Testis (tissue), 3 donors: ENCODE results near the gene SFTPB. TPM values are rescaled to one million over a fixed set of nuclear protein-coding genes. Genes with fewer than 3 reads are reported as not detected.
A peak's percentile ranks its signal among the peaks of the same experiment; 100 is the strongest.
"Not testable (repeated sequence)": the region's sequence is repeated elsewhere in the genome, so short reads cannot be mapped to it uniquely, and the experiment has no call there.

ENCODE experiments used
- DNase-seq: peaks from one replicate; pipeline ENCODE4 v3.0.0-alpha.2; 2019
- H3K27ac ChIP-seq, 2 donors: fragments of 200-600 bp; sonication (generic); one replicate each; pipeline ENCODE4 v1.5.1; 2019
- H3K27me3 ChIP-seq: fragments of 200-600 bp; sonication (generic); one replicate; pipeline ENCODE4 v1.5.1; 2019
- H3K36me3 ChIP-seq: fragments of 200-600 bp; sonication (generic); one replicate; pipeline ENCODE4 v1.5.1; 2017; ENCODE audit warnings: low read depth; ENCODE audit errors: missing control alignments
- H3K4me1 ChIP-seq: fragments of 200-600 bp; sonication (generic); one replicate; pipeline ENCODE4 v1.5.1; 2019
- H3K4me3 ChIP-seq, 2 donors: fragments of 200-600 bp; sonication (generic); one replicate each; pipeline ENCODE4 v1.5.1; 2017 to 2019
- H3K9me3 ChIP-seq: fragments of 200-600 bp; sonication (generic); one replicate; pipeline ENCODE4 v1.5.1; 2017
- POLR2A ChIP-seq: fragments of 450-650 bp; IDR thresholded peaks from one replicate; pipeline ENCODE4 v1.6.1; 2017; ENCODE audit warnings: antibody characterized with exemption, mild to moderate bottlenecking, moderate library complexity
- WGBS, 2 donors: methylation state at CpG; one replicate each; pipeline ENCODE4 v1.1.5; 2018; 5-methylcytosine and 5-hydroxymethylcytosine counted together
- intact Hi-C: fragments of 100-400 bp; cut with DNase I; formaldehyde crosslinking; loops from one replicate; pipeline ENCODE4 v1.15.1; 2023; ENCODE audit warnings: low total_unique reads
- polyA plus RNA-seq: library from polyadenylated mRNA; stranded (reverse); fragments of 350-450 nt; fragmentation: Illumina TruSeq; extraction: RNeasy Lipid Tissue Mini Kit (QIAGEN cat#74804); gene quantifications from one replicate; pipeline ENCODE4 v1.2.3, GENCODE V29; 2014; ENCODE audit warnings: low read depth, low replicate concordance; ENCODE audit not compliant: insufficient read depth
- total RNA-seq, 2 donors: library from RNA; depleted of rRNA; stranded (reverse); fragments of >200 nt; gene quantifications; one replicate each; pipeline ENCODE4 v1.2.3, GENCODE V29; 2016
- TF ChIP-seq, protein P1 (sequence below), 3 experiments: fragments of 450-650 bp in 2 of 3; fragments of 200-600 bp in 1 of 3; sonication (generic) in 1 of 3; IDR thresholded peaks; one replicate each; pipeline ENCODE4 v1.5.1; 2016 to 2019; ENCODE audit warnings: antibody characterized with exemption in 3 of 3, mild to moderate bottlenecking in 2 of 3, moderate library complexity in 1 of 3

The SFTPB gene
- total and polyA plus RNA-seq, 3 donors from 2014 or later = 0.25 to 0.36 TPM; not detected in 1

DNA sequence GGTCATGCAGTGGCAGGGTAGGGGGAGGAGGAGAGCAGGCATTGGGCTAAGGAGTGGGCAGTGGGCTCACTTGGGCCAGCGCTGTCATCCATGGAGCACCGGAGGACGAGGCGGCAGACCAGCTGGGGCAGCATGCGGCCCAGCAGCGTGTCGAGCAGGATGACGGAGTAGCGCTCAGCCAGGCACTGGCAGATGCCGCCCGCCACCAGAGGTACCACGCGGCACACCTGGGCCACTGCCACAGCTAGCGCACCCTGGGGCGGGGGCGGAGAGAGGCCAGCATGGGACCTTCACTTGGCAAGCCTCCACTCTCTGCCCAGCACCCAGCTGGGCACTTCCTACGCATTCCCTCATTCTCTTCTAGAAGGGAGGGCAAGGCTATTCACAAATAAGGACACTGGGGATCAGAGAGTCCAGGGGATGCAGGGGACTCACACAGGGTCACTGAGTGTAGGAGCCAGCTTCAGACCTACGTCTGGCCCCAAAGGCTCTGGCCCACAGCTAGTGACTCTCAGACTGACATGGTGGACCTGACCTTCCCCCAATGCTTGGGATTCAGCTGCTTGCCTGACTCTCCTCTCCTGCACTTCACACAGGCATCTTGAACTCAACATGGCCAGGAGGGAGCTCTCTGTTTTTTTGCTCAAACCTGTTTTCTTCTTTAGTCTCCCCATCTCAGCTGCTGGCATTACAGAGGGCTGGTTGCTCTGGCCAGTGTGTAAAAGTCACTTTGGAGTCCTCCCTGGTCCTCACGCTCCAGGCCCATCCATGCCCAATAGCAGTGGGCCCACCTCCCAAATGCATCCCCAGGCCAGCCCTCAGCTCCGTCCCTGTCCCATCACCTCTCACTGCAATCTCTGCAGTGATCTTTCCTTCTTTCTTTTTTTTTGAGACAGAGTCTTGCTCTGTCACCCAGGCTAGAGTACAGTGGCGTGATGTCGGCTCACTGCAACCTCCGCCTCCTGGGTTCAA lies 4.1 kb downstream of the SFTPB start:
- Histone ChIP-seq H3K27ac (no peak overlapping the region), H3K4me1 (peaks cover 4% of the 10 kb centered on the region), H3K9me3 (no peaks in the 10 kb centered on the region), H3K27me3 (no peaks in the 10 kb centered on the region), H3K4me3 (no peak overlapping the region), H3K36me3 (no peaks in the 10 kb centered on the region)
- no peak for DNase-seq
- TF ChIP-seq, protein P1, sequence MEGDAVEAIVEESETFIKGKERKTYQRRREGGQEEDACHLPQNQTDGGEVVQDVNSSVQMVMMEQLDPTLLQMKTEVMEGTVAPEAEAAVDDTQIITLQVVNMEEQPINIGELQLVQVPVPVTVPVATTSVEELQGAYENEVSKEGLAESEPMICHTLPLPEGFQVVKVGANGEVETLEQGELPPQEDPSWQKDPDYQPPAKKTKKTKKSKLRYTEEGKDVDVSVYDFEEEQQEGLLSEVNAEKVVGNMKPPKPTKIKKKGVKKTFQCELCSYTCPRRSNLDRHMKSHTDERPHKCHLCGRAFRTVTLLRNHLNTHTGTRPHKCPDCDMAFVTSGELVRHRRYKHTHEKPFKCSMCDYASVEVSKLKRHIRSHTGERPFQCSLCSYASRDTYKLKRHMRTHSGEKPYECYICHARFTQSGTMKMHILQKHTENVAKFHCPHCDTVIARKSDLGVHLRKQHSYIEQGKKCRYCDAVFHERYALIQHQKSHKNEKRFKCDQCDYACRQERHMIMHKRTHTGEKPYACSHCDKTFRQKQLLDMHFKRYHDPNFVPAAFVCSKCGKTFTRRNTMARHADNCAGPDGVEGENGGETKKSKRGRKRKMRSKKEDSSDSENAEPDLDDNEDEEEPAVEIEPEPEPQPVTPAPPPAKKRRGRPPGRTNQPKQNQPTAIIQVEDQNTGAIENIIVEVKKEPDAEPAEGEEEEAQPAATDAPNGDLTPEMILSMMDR (IDR thresholded peaks at IDR 0.05) = no peak
- TF ChIP-seq POLR2A = no peak
- intact Hi-C loops = no loop called here
- 93 to 94% methylated on average over 14 to 22 of the region's 23 CpGs for WGBS, 2 donors

DNA sequence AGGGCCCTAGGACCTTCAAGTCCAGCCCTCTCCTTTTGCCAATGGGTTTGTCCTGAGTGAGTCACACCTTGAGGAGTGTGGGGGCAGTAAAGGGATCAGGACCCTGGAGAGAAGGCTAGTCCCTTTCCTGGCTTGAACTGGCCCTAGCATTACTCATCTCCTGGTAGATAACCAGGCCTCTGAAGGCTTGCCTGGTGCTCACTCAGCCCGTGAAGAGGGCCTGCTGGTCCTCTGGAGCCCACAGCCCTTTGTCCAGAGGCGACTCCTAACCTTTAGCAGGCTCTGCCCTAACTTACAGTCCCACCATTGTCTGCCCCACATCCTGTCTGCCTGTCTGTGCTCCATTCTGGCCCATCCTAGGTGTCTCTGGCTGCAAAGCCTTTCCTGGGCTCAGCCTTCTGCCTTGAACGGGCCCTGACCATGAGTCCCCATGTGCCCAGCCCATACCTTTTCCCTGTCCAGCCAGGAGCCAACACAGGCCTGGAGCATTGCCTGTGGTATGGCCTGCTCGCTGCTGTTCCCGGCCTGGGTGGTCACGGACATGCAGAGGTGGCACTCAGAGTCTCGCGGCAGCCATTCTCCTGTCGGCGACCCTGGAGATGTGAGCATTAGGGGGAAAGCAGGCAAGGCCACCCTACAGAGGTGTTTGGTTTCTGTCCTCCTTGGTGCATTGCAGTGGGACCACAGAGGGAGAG lies 5.0 kb downstream of the SFTPB start:
- intact Hi-C loops = no loop called here
- H3K27me3 ChIP-seq = no peaks in the 10 kb centered on the region
- no peak overlapping the region for H3K27ac ChIP-seq
- 92 to 98% methylated on average over 7 to 10 of the region's 10 CpGs for WGBS, 2 donors
- TF ChIP-seq POLR2A = no peak
- TF ChIP-seq, protein P1 (IDR thresholded peaks at IDR 0.05) = no peak
- H3K36me3 ChIP-seq = no peaks in the 10 kb centered on the region
- H3K9me3 ChIP-seq = no peaks in the 10 kb centered on the region
- no peak overlapping the region for H3K4me3 ChIP-seq
- H3K4me1 ChIP-seq = peaks cover 4% of the 10 kb centered on the region
- no peak for DNase-seq

DNA sequence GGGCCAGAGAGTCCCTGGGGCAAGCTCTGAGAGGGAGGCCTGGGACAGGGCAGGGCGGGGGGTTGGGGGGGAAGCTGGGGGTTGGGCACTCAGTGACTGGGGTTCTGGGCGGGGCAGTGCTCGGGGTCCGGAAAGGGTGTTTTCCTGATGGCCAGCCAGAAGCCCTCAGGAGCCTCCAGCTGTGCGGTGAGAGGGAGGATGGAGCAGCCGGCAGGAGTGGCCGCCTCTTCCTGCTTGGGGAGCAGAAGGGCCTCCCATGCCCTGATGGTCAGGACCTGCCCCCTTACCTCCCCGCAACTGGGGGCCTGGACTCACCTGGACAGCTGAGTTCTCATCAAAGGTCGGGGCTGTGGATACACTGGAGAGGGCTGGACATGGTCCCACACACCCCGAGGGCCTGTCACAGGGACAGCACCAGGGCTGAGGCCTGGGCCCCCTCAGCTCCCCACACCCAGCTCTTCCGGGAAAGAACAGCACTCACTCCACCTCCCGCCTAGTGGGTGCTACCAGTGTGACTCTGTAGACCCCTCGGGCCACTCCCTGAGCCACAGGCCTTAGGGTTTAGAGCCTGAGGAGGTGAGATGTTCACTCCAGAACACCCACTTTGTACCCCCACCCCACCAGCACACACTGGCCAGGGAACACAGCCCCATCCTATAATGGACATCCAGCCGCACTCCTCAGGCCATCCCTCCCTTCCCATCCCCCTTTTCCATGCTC lies 6.7 kb downstream of the SFTPB start:
- no peak for TF ChIP-seq POLR2A
- TF ChIP-seq, protein P1 (IDR thresholded peaks at IDR 0.05) = no peak
- peak overlapping the region in 1 of 2 donors; percentile 50 for H3K27ac ChIP-seq
- no peaks in the 10 kb centered on the region for H3K27me3 ChIP-seq
- intact Hi-C loops = no loop called here
- H3K36me3 ChIP-seq = no peaks in the 10 kb centered on the region
- DNase-seq = no peak
- no peaks in the 10 kb centered on the region for H3K9me3 ChIP-seq
- H3K4me3 ChIP-seq = no peak overlapping the region
- H3K4me1 ChIP-seq = peaks cover 13% of the 10 kb centered on the region
- WGBS, 2 donors = 78% methylated on average over 14 of the region's 14 CpGs; no CpG with 5 or more reads in 1 of the 2 donors

DNA sequence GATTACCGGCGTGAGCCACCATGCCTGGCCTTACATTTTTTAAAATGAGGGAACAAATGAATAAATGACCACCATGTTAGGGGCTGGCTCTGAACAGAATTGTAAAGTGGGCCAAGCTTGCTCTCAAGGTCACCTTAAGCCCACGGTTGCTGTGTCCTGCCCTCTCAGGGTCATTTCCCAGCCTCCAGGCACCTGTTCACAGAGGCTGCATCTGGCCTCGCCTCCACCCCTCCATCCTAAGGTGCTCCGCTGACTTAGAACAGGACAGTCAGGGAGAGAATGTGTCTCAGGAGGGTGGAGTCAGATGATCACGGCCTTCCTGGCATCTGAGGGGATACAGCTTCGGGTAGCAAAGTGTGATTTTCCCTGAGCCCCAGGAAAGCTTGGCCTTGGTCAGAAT lies 7.3 kb downstream of the SFTPB start:
- DNase-seq = no peak
- Histone ChIP-seq H3K36me3 (no peaks in the 10 kb centered on the region), H3K27ac (no peak overlapping the region), H3K4me3 (no peak overlapping the region), H3K27me3 (no peaks in the 10 kb centered on the region), H3K4me1 (peaks cover 13% of the 10 kb centered on the region), H3K9me3 (no peaks in the 10 kb centered on the region)
- intact Hi-C loops = no loop called here
- no peak for TF ChIP-seq POLR2A
- TF ChIP-seq, protein P1 (IDR thresholded peaks at IDR 0.05) = no peak
- 68 to 81% methylated on average over 4 to 7 of the region's 7 CpGs for WGBS, 2 donors

DNA sequence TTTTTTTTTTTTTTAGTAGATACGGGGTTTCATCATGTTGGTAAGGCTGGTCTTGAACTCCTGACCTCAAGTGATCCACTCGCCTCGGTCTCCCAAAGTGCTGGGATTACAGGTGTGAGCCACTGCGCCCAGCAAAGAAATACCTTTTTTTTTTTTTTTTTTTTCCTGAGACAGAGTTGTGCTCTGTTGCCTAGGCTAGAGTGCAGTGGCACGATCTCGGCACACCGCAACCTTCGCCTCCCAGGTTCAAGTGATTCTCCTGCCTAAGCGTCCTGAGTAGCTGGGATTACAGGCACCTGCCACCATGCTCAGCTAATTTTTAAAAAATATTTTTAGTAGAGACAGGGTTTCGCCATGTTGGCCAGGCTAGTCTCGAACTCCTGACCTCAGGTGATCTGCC lies 7.7 kb downstream of the SFTPB start:
- H3K27me3 ChIP-seq, H3K36me3 ChIP-seq, H3K27ac ChIP-seq, DNase-seq, intact Hi-C loops, H3K4me3 ChIP-seq, H3K9me3 ChIP-seq: not testable (repeated sequence)
- peaks cover 13% of the 10 kb centered on the region for H3K4me1 ChIP-seq
- WGBS, 2 donors = 95 to 98% methylated on average over 10 to 11 of the region's 11 CpGs
